ENCODE measurements around the gene KRTAP19-1. TPM values are rescaled to one million over a fixed set of nuclear protein-coding genes. Genes with fewer than 3 reads are reported as not detected.
"Not testable (repeated sequence)": the region's sequence is repeated elsewhere in the genome, so short reads cannot be mapped to it uniquely, and the experiment has no call there.

Gene KRTAP19-1
- not detected in 2 replicates for total RNA-seq
- long read RNA-seq, result 0 reads

- no peak for DNase-seq (ENCODE audit: low read depth, low spot score)
- Mint-ChIP-seq H3K36me3 (ENCODE audit: low read depth) (no peaks in the 10 kb centered on the region), H3K27me3 (ENCODE audit: low read depth) (peaks cover 2% of the 10 kb centered on the region), H3K4me1 (peaks cover 3% of the 10 kb centered on the region), H3K9me3 (no peaks in the 10 kb centered on the region), H3K4me3 (no peak within 1 kb of the TSS), H3K27ac (ENCODE audit: unreplicated experiment) (no peak within 1 kb of the TSS)
- TF ChIP-seq CTCF (conservative IDR thresholded peaks at IDR 0.05), result no peak
Measured at GRCh38 chr21:30480145-30480544, at the start of gene KRTAP19-1. Gene KRTAP19-1, minus strand, starts transcription at chr21:30480367. Its CDS starts 50 bp downstream, at chr21:30480317.

- Mint-ChIP-seq H3K4me1 (no peaks in the 10 kb centered on the region), H3K4me3 (no peak overlapping the region), H3K27me3 (ENCODE audit: low read depth) (peaks cover 7% of the 10 kb centered on the region), H3K27ac (ENCODE audit: unreplicated experiment) (no peak overlapping the region), H3K9me3 (peaks cover 7% of the 10 kb centered on the region), H3K36me3 (ENCODE audit: low read depth) (no peaks in the 10 kb centered on the region)
- TF ChIP-seq CTCF (conservative IDR thresholded peaks at IDR 0.05), result no peak
- DNase-seq (ENCODE audit: low read depth, low spot score), result no peak
Measured at GRCh38 chr21:30518876-30519275, 38.7 kb upstream of the KRTAP19-1 start.

GRCh38 chr21:30515681-30516080 is 35.5 kb upstream of the KRTAP19-1 start:
- peaks cover 7% of the 10 kb centered on the region for H3K9me3 Mint-ChIP-seq
- no peak overlapping the region for H3K27ac Mint-ChIP-seq (ENCODE audit: unreplicated experiment)
- H3K4me3 Mint-ChIP-seq, result no peak overlapping the region
- H3K36me3 Mint-ChIP-seq (ENCODE audit: low read depth), result no peaks in the 10 kb centered on the region
- H3K4me1 Mint-ChIP-seq, result no peaks in the 10 kb centered on the region
- no peak for DNase-seq (ENCODE audit: low read depth, low spot score)
- no peak for TF ChIP-seq CTCF (conservative IDR thresholded peaks at IDR 0.05)
- peaks cover 7% of the 10 kb centered on the region for H3K27me3 Mint-ChIP-seq (ENCODE audit: low read depth)

GRCh38 chr21:30505621-30506205 is 25.5 kb upstream of the KRTAP19-1 start:
- H3K9me3 Mint-ChIP-seq; H3K27ac Mint-ChIP-seq (ENCODE audit: unreplicated experiment); DNase-seq (ENCODE audit: low read depth, low spot score); H3K36me3 Mint-ChIP-seq (ENCODE audit: low read depth); H3K4me3 Mint-ChIP-seq; H3K4me1 Mint-ChIP-seq; H3K27me3 Mint-ChIP-seq (ENCODE audit: low read depth): not testable (repeated sequence)
- TF ChIP-seq CTCF (conservative IDR thresholded peaks at IDR 0.05), result peak; percentile 58

GRCh38 chr21:30502041-30502440 is 21.9 kb upstream of the KRTAP19-1 start, which contains the start of gene KRTAP19-5:
Gene KRTAP19-5, minus strand, starts transcription at chr21:30502141. Its CDS starts 51 bp downstream, at chr21:30502090.
- TF ChIP-seq CTCF (conservative IDR thresholded peaks at IDR 0.05), result no peak
- Mint-ChIP-seq H3K36me3 (ENCODE audit: low read depth) (no peaks in the 10 kb centered on the region), H3K4me3 (no peak within 1 kb of the TSS), H3K4me1 (no peaks in the 10 kb centered on the region), H3K27me3 (ENCODE audit: low read depth) (no peaks in the 10 kb centered on the region), H3K9me3 (peaks cover 3% of the 10 kb centered on the region), H3K27ac (ENCODE audit: unreplicated experiment) (no peak within 1 kb of the TSS)
- DNase-seq (ENCODE audit: low read depth, low spot score), result no peak

Measured in neural crest cell (in vitro differentiated cells).